GM12873 (cell line): Measurements from ENCODE around the gene HTRA2.

Experiments
- TF ChIP-seq, protein P1 (sequence below): IDR thresholded peaks from 2 replicates; pipeline ENCODE4 v1.5.1; 2012; ENCODE audit warnings: low read depth, mild to moderate bottlenecking, moderate library complexity, low read length, control low read depth; ENCODE audit not compliant: insufficient read depth; ENCODE audit errors: missing control alignments

Gene HTRA2

GRCh38 chr2:74544634-74545033 lies 14.9 kb downstream of the HTRA2 start:
- TF ChIP-seq, protein P1, sequence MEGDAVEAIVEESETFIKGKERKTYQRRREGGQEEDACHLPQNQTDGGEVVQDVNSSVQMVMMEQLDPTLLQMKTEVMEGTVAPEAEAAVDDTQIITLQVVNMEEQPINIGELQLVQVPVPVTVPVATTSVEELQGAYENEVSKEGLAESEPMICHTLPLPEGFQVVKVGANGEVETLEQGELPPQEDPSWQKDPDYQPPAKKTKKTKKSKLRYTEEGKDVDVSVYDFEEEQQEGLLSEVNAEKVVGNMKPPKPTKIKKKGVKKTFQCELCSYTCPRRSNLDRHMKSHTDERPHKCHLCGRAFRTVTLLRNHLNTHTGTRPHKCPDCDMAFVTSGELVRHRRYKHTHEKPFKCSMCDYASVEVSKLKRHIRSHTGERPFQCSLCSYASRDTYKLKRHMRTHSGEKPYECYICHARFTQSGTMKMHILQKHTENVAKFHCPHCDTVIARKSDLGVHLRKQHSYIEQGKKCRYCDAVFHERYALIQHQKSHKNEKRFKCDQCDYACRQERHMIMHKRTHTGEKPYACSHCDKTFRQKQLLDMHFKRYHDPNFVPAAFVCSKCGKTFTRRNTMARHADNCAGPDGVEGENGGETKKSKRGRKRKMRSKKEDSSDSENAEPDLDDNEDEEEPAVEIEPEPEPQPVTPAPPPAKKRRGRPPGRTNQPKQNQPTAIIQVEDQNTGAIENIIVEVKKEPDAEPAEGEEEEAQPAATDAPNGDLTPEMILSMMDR, result peak; percentile 26

- TF ChIP-seq, protein P1, result no peak
These were observed 16.3 kb downstream of the HTRA2 start for GRCh38 chr2:74546004-74546403.

- TF ChIP-seq, protein P1, result no peak
These were observed 18.7 kb downstream of the HTRA2 start for GRCh38 chr2:74548285-74548899.

DNA sequence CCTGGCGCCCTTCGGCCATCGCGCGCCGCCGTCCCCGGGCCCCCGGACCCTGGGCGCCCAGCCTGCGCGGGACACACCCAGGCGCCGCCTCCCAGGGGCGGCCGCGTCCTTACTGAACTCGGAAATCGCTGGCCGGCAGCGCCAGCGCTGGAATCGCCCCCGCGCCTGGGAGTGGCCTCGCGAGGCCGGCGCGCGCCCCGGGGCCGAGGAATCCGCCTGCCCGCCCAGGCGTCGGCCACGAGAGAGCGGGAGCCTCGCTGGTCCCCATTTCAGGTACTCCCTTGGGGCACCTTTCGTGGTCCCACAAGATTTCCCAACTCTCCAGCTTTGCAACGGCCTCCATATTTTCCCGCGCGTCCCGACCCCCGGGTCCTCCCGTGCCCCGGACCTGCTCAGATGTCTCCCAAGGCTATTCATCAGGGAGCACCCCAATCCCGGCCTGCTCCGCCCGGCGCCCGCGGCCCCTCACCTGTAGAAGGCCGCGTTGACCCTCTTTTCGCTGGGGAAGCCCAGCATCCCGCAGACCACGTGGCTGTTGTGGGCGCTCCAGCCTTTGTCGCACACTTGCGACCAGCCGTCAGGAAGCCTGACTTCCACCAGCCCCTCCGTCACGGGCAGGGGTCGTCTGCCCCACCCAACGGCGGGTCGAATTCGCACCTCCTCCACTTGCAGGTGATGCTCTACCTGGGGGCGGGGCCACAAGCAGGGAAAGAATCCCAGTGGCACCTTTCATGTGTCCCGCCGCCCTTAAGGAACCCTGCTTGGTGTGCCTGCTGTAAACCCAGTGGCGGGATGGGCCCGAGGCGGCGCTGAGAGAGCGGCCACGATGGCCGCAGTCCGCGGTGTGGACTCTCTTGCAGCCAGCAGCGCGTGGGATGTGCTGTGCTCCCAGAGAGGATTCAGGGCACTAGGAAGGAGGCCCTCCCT lies 19.4 kb downstream of the HTRA2 start:
- TF ChIP-seq, protein P1, result no peak

- TF ChIP-seq, protein P1, result no peak
These were observed 20.5 kb downstream of the HTRA2 start for GRCh38 chr2:74550231-74550630.

DNA sequence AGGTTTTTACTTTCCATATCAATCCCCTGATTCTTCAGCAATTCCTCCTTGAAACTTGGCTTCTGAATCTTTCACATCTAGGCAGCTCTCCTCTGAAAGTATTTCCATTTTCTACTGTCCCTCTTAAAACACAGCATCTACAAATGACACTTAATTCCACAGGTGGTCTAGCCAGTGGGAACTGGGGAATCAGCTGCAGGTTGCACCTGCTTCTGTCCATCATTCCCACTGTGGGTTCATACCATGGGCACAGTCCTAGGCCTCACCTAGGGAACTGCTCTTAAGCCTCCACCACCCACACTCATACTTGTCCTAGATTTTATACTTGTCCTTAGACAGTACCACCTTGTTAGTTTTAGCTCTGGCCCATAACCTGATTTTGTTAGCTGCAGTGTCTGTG lies 21.8 kb downstream of the HTRA2 start:
- TF ChIP-seq, protein P1, result no peak
